HG02938 (cell line): ENCODE measurements around the gene NUDT21.
"Not testable (repeated sequence)": the region's sequence is repeated elsewhere in the genome, so short reads cannot be mapped to it uniquely, and the experiment has no call there.

Experiments used
- ATAC-seq: cut with Tn5 transposase; IDR thresholded peaks from one replicate; pipeline ENCODE4 v1.9.1; 2021; ENCODE audit warnings: mild to moderate bottlenecking, moderate library complexity; ENCODE audit not compliant: unreplicated experiment

NUDT21 gene

GRCh38 chr16:56450986-56451752 is at the start of gene NUDT21, which contains the start of gene OGFOD1:
TSS of gene NUDT21 (minus strand) at chr16:56451332. CDS start at chr16:56451202, 130 bp downstream.
TSS of gene OGFOD1 (plus strand) at chr16:56451554. CDS start at chr16:56451613, 59 bp downstream.
- peak; percentile 98 for ATAC-seq

GRCh38 chr16:56493815-56494214 is 42.7 kb upstream of the NUDT21 start:
- ATAC-seq, result no peak

GRCh38 chr16:56493126-56493525 is 42.0 kb upstream of the NUDT21 start:
- ATAC-seq, result no peak

GRCh38 chr16:56491657-56492261 is 40.6 kb upstream of the NUDT21 start:
- ATAC-seq, result no peak

- ATAC-seq, result not testable (repeated sequence)
Measured at GRCh38 chr16:56488868-56489267, 37.7 kb upstream of the NUDT21 start.

GRCh38 chr16:56488035-56488434 is 36.9 kb upstream of the NUDT21 start:
- ATAC-seq, result no peak

GRCh38 chr16:56483394-56483793 is 32.3 kb upstream of the NUDT21 start:
- no peak for ATAC-seq

GRCh38 chr16:56482683-56483236 is 31.6 kb upstream of the NUDT21 start:
- no peak for ATAC-seq

- no peak for ATAC-seq
Measured at GRCh38 chr16:56481468-56482122, 30.5 kb upstream of the NUDT21 start.

GRCh38 chr16:56480776-56481467 is 29.8 kb upstream of the NUDT21 start:
- ATAC-seq, result no peak

GRCh38 chr16:56479469-56479868 is 28.3 kb upstream of the NUDT21 start:
- no peak for ATAC-seq

GRCh38 chr16:56478281-56479049 is 27.3 kb upstream of the NUDT21 start:
- no peak for ATAC-seq

- ATAC-seq, result no peak
Measured at GRCh38 chr16:56477096-56477878, 26.2 kb upstream of the NUDT21 start.

GRCh38 chr16:56475201-56475600 is 24.1 kb upstream of the NUDT21 start:
- ATAC-seq, result no peak

GRCh38 chr16:56470666-56471065 is 19.5 kb upstream of the NUDT21 start:
- ATAC-seq, result no peak

GRCh38 chr16:56470232-56470631 is 19.1 kb upstream of the NUDT21 start:
- ATAC-seq, result no peak

GRCh38 chr16:56469748-56470147 is 18.6 kb upstream of the NUDT21 start:
- no peak for ATAC-seq

GRCh38 chr16:56468800-56469199 is 17.7 kb upstream of the NUDT21 start:
- no peak for ATAC-seq

- ATAC-seq, result no peak
Measured at GRCh38 chr16:56466344-56466743, 15.2 kb upstream of the NUDT21 start.
